PFSK-1 (cell line): ENCODE data around the gene RAB6B.

ENCODE experiments used
- FOXP2 ChIP-seq: optimal IDR thresholded peaks from 2 replicates; pipeline ENCODE3; 2011; ENCODE audit warnings: borderline replicate concordance, control low read depth, inconsistent platforms; ENCODE audit not compliant: insufficient read depth; ENCODE audit errors: extremely low read length, extremely low read depth
- POLR2AphosphoS5 ChIP-seq: IDR thresholded peaks from 2 replicates; pipeline ENCODE4 v1.6.1; 2012; ENCODE audit warnings: low read depth, mild to moderate bottlenecking, control low read depth, low read length, moderate library complexity
- SIN3A ChIP-seq: IDR thresholded peaks from 2 replicates; pipeline ENCODE4 v1.6.1; 2012; ENCODE audit warnings: mild to moderate bottlenecking, low read length, moderate library complexity, borderline replicate concordance; ENCODE audit not compliant: insufficient read depth
- TAF1 ChIP-seq: IDR thresholded peaks from 2 replicates; pipeline ENCODE4 v1.6.1; 2012; ENCODE audit warnings: low read length, control low read depth, borderline replicate concordance; ENCODE audit not compliant: insufficient read depth
- TF ChIP-seq, protein P1 (sequence below), 2 experiments: IDR thresholded peaks; 2 replicates each; pipeline versions ENCODE4 v1.6.1 to v1.8.0; 2011 to 2012; ENCODE audit warnings: low read depth in 2 of 2, low read length in 2 of 2, control low read depth in 1 of 2, inconsistent platforms in 1 of 2, mild to moderate bottlenecking in 1 of 2, moderate library complexity in 1 of 2; ENCODE audit not compliant: insufficient read depth in 1 of 2

RAB6B gene

GRCh38 chr3:133836497-133837158 is 59.1 kb downstream of the RAB6B start:
- no peak for TF ChIP-seq SIN3A
- no peak for TF ChIP-seq FOXP2
- no peak for TF ChIP-seq TAF1
- TF ChIP-seq, protein P1, sequence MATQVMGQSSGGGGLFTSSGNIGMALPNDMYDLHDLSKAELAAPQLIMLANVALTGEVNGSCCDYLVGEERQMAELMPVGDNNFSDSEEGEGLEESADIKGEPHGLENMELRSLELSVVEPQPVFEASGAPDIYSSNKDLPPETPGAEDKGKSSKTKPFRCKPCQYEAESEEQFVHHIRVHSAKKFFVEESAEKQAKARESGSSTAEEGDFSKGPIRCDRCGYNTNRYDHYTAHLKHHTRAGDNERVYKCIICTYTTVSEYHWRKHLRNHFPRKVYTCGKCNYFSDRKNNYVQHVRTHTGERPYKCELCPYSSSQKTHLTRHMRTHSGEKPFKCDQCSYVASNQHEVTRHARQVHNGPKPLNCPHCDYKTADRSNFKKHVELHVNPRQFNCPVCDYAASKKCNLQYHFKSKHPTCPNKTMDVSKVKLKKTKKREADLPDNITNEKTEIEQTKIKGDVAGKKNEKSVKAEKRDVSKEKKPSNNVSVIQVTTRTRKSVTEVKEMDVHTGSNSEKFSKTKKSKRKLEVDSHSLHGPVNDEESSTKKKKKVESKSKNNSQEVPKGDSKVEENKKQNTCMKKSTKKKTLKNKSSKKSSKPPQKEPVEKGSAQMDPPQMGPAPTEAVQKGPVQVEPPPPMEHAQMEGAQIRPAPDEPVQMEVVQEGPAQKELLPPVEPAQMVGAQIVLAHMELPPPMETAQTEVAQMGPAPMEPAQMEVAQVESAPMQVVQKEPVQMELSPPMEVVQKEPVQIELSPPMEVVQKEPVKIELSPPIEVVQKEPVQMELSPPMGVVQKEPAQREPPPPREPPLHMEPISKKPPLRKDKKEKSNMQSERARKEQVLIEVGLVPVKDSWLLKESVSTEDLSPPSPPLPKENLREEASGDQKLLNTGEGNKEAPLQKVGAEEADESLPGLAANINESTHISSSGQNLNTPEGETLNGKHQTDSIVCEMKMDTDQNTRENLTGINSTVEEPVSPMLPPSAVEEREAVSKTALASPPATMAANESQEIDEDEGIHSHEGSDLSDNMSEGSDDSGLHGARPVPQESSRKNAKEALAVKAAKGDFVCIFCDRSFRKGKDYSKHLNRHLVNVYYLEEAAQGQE (IDR thresholded peaks at IDR 0.05; ENCODE audit: insufficient read depth in 1 of 2, low read depth in 2 of 2, low read length in 2 of 2) = no peak
- TF ChIP-seq POLR2AphosphoS5 = no peak

- no peak for TF ChIP-seq SIN3A
- TF ChIP-seq, protein P1 (IDR thresholded peaks at IDR 0.05; ENCODE audit: insufficient read depth in 1 of 2, low read depth in 2 of 2, low read length in 2 of 2) = no peak
- TF ChIP-seq TAF1 = no peak
- TF ChIP-seq POLR2AphosphoS5 = no peak
Observed at GRCh38 chr3:133835961-133836360, 59.7 kb downstream of the RAB6B start.

GRCh38 chr3:133835418-133835743 is 60.3 kb downstream of the RAB6B start:
- no peak for TF ChIP-seq SIN3A
- TF ChIP-seq TAF1 = no peak
- TF ChIP-seq FOXP2 = no peak
- no peak for TF ChIP-seq POLR2AphosphoS5
- TF ChIP-seq, protein P1 (IDR thresholded peaks at IDR 0.05; ENCODE audit: insufficient read depth in 1 of 2, low read depth in 2 of 2, low read length in 2 of 2) = no peak

- TF ChIP-seq POLR2AphosphoS5 (no peak), SIN3A (no peak), FOXP2 (no peak), TAF1 (no peak)
- TF ChIP-seq, protein P1 (IDR thresholded peaks at IDR 0.05; ENCODE audit: insufficient read depth in 1 of 2, low read depth in 2 of 2, low read length in 2 of 2) = no peak
Observed at GRCh38 chr3:133834621-133835417, 60.9 kb downstream of the RAB6B start.
